ENCODE measurements around the gene TARDBP.

GRCh38 chr1:11068600-11069473, 56.4 kb downstream of the TARDBP start:
- TF ChIP-seq CTCF (IDR thresholded peaks at IDR 0.05; ENCODE audit: low read length) (no peak), EZH2 (IDR thresholded peaks at IDR 0.05; ENCODE audit: borderline replicate concordance, low read length) (no peak)

Data from OCI-LY1 (cell line).